Stimulated activated naive CD8-positive, alpha-beta T cell treated with anti-CD3 and anti-CD28 coated beads, Interleukin-15, amount 100 ng/mL, for 72 hours (primary cell): ENCODE results near the gene AMN.
A peak's percentile ranks its signal among the peaks of the same experiment; 100 is the strongest.

Source experiments
- ATAC-seq: fragments of 150-1000 bp; cut with Tn5 transposase; 2 replicates; pipeline ENCODE4 v1.10.0; 2021; ENCODE audit warnings: mild to moderate bottlenecking, moderate library complexity
- DNase-seq, 2 donors: peaks; one replicate each; pipeline ENCODE4 v3.0.0; 2021 to 2022
- H3K27ac Mint-ChIP-seq, 2 donors: one replicate each; pipeline ENCODE4 v1.8.0; 2022; ENCODE audit warnings: mild to moderate bottlenecking in 2 of 2, mixed read lengths in 2 of 2, moderate library complexity in 2 of 2
- H3K27me3 Mint-ChIP-seq: one replicate; pipeline ENCODE4 v1.8.0; 2022; ENCODE audit warnings: mixed read lengths
- H3K4me1 Mint-ChIP-seq: one replicate; pipeline ENCODE4 v1.8.0; 2022; ENCODE audit warnings: mild to moderate bottlenecking, mixed read lengths
- H3K4me3 Mint-ChIP-seq, 2 donors: one replicate each; pipeline ENCODE4 v1.8.0; 2022; ENCODE audit warnings: mild to moderate bottlenecking in 2 of 2, mixed read lengths in 2 of 2, moderate library complexity in 1 of 2
- H3K9me3 Mint-ChIP-seq, 2 donors: one replicate each; pipeline ENCODE4 v1.8.0; 2022; ENCODE audit warnings: mixed read lengths in 2 of 2

Gene AMN

GRCh38 chr14:102969060-102969791 is 46.8 kb downstream of the AMN start:
- no peak overlapping the region for H3K4me3 Mint-ChIP-seq
- H3K4me1 Mint-ChIP-seq = no peaks in the 10 kb centered on the region
- no peak for DNase-seq
- no peak for ATAC-seq
- H3K9me3 Mint-ChIP-seq = no peaks in the 10 kb centered on the region
- peak overlapping the region in 1 of 2 donors; percentile 42 for H3K27ac Mint-ChIP-seq
- no peaks in the 10 kb centered on the region for H3K27me3 Mint-ChIP-seq

GRCh38 chr14:102969901-102970300 is 47.4 kb downstream of the AMN start:
- no peak overlapping the region for H3K4me3 Mint-ChIP-seq
- H3K9me3 Mint-ChIP-seq = no peaks in the 10 kb centered on the region
- H3K4me1 Mint-ChIP-seq = no peaks in the 10 kb centered on the region
- H3K27ac Mint-ChIP-seq = peak overlapping the region in 1 of 2 donors; percentile 42
- ATAC-seq (no peak), DNase-seq (no peak)
- H3K27me3 Mint-ChIP-seq = no peaks in the 10 kb centered on the region

- Mint-ChIP-seq H3K9me3 (no peaks in the 10 kb centered on the region), H3K27me3 (no peaks in the 10 kb centered on the region), H3K4me1 (no peaks in the 10 kb centered on the region), H3K4me3 (no peak overlapping the region), H3K27ac (no peak overlapping the region)
- ATAC-seq (no peak), DNase-seq (no peak)
Observed at GRCh38 chr14:102970496-102970895, 48.0 kb downstream of the AMN start.

GRCh38 chr14:102971314-102971713 is 48.9 kb downstream of the AMN start:
- no peak for DNase-seq
- no peaks in the 10 kb centered on the region for H3K27me3 Mint-ChIP-seq
- no peak for ATAC-seq
- H3K4me1 Mint-ChIP-seq = no peaks in the 10 kb centered on the region
- no peak overlapping the region for H3K27ac Mint-ChIP-seq
- no peaks in the 10 kb centered on the region for H3K9me3 Mint-ChIP-seq
- no peak overlapping the region for H3K4me3 Mint-ChIP-seq

GRCh38 chr14:102971836-102972606 is 49.6 kb downstream of the AMN start:
- no peaks in the 10 kb centered on the region for H3K9me3 Mint-ChIP-seq
- no peak for ATAC-seq
- H3K4me3 Mint-ChIP-seq = no peak overlapping the region
- H3K4me1 Mint-ChIP-seq = no peaks in the 10 kb centered on the region
- H3K27ac Mint-ChIP-seq = peak overlapping the region in 1 of 2 donors; percentile 5
- H3K27me3 Mint-ChIP-seq = no peaks in the 10 kb centered on the region
- DNase-seq = no peak

- no peaks in the 10 kb centered on the region for H3K4me1 Mint-ChIP-seq
- no peaks in the 10 kb centered on the region for H3K27me3 Mint-ChIP-seq
- ATAC-seq = no peak
- no peak overlapping the region for H3K4me3 Mint-ChIP-seq
- H3K9me3 Mint-ChIP-seq = no peaks in the 10 kb centered on the region
- H3K27ac Mint-ChIP-seq = no peak overlapping the region
- DNase-seq = no peak
Observed at GRCh38 chr14:102973706-102974285, 51.3 kb downstream of the AMN start.

- DNase-seq (no peak), ATAC-seq (no peak)
- Mint-ChIP-seq H3K27ac (no peak overlapping the region), H3K4me3 (no peak overlapping the region), H3K27me3 (no peaks in the 10 kb centered on the region), H3K9me3 (no peaks in the 10 kb centered on the region), H3K4me1 (no peaks in the 10 kb centered on the region)
Observed at GRCh38 chr14:102975662-102976061, 53.2 kb downstream of the AMN start.

- Mint-ChIP-seq H3K27ac (no peak overlapping the region), H3K4me1 (no peaks in the 10 kb centered on the region), H3K4me3 (no peak overlapping the region), H3K9me3 (no peaks in the 10 kb centered on the region), H3K27me3 (no peaks in the 10 kb centered on the region)
- ATAC-seq = no peak
- no peak for DNase-seq
Observed at GRCh38 chr14:102977475-102977874, 55.0 kb downstream of the AMN start.

- no peak for ATAC-seq
- Mint-ChIP-seq H3K4me3 (no peak overlapping the region), H3K27ac (no peak overlapping the region)
Observed at GRCh38 chr14:102979406-102979805, 56.9 kb downstream of the AMN start.

GRCh38 chr14:102980409-102980810 is 57.9 kb downstream of the AMN start:
- ATAC-seq = no peak
- no peak for DNase-seq
- Mint-ChIP-seq H3K9me3 (no peaks in the 10 kb centered on the region), H3K27ac (no peak overlapping the region), H3K27me3 (no peaks in the 10 kb centered on the region), H3K4me1 (no peaks in the 10 kb centered on the region), H3K4me3 (no peak overlapping the region)

More at GRCh38 chr14:102979406-102979805, 56.9 kb downstream of the AMN start:
- H3K4me1 Mint-ChIP-seq = no peaks in the 10 kb centered on the region
- no peaks in the 10 kb centered on the region for H3K27me3 Mint-ChIP-seq
- DNase-seq = no peak
- H3K9me3 Mint-ChIP-seq = no peaks in the 10 kb centered on the region
